H9 (cell line): ENCODE results near the gene GIPC2. TPM values are rescaled to one million over a fixed set of nuclear protein-coding genes. Genes with fewer than 3 reads are reported as not detected.

ENCODE experiments used
- DNase-seq: peaks from one replicate; pipeline ENCODE4 v3.0.0-alpha.2; 2017
- H2AFZ ChIP-seq: one replicate; pipeline ENCODE4 v1.6.1; 2013; ENCODE audit warnings: mild to moderate bottlenecking, low read length, control low read depth, moderate library complexity
- H2AK5ac ChIP-seq: 2 replicates; pipeline ENCODE4 v1.6.1; 2013; ENCODE audit warnings: low read length, control low read depth, mixed read lengths; ENCODE audit not compliant: insufficient read length
- H2BK120ac ChIP-seq: one replicate; pipeline ENCODE4 v1.6.1; 2013; ENCODE audit warnings: low read depth, mild to moderate bottlenecking, low read length, control low read depth, inconsistent platforms; ENCODE audit not compliant: poor library complexity, severe bottlenecking
- H2BK12ac ChIP-seq: 2 replicates; pipeline ENCODE4 v1.6.1; 2013; ENCODE audit warnings: low read length, control low read depth, mixed read lengths, low read depth; ENCODE audit not compliant: insufficient read length
- H2BK15ac ChIP-seq: 2 replicates; pipeline ENCODE4 v1.6.1; 2013; ENCODE audit warnings: low read depth, low read length, control low read depth
- H2BK20ac ChIP-seq: one replicate; pipeline ENCODE4 v1.6.1; 2013; ENCODE audit warnings: low read depth, mild to moderate bottlenecking, low read length, control low read depth, inconsistent platforms; ENCODE audit not compliant: poor library complexity, severe bottlenecking
- H2BK5ac ChIP-seq: 2 replicates; pipeline ENCODE4 v1.6.1; 2013; ENCODE audit warnings: low read length, control low read depth, mixed read lengths; ENCODE audit not compliant: insufficient read length
- H3K14ac ChIP-seq: 2 replicates; pipeline ENCODE4 v1.6.1; 2013; ENCODE audit warnings: low read length, control low read depth; ENCODE audit not compliant: insufficient read depth
- H3K18ac ChIP-seq: 2 replicates; pipeline ENCODE4 v1.6.1; 2013; ENCODE audit warnings: low read depth, mild to moderate bottlenecking, mixed read lengths, low read length, control low read depth; ENCODE audit not compliant: insufficient read length
- H3K23ac ChIP-seq: 2 replicates; pipeline ENCODE4 v1.6.1; 2013; ENCODE audit warnings: low read length, control low read depth, mixed read lengths, low read depth; ENCODE audit not compliant: insufficient read length
- H3K23me2 ChIP-seq: 2 replicates; pipeline ENCODE4 v1.6.1; 2013; ENCODE audit warnings: low read depth, mild to moderate bottlenecking, mixed read lengths, low read length, control low read depth; ENCODE audit not compliant: insufficient read length, poor library complexity, severe bottlenecking
- H3K27ac ChIP-seq: 2 replicates; pipeline ENCODE4 v1.5.1; 2013; ENCODE audit warnings: low read length, control low read depth, mixed read lengths, low read depth; ENCODE audit not compliant: insufficient read length
- H3K27me3 ChIP-seq: 2 replicates; pipeline ENCODE4 v1.6.1; 2013; ENCODE audit warnings: low read length, control low read depth, inconsistent platforms; ENCODE audit not compliant: insufficient read depth
- H3K4ac ChIP-seq: 2 replicates; pipeline ENCODE4 v1.6.1; 2013; ENCODE audit warnings: low read depth, mild to moderate bottlenecking, control low read depth, inconsistent platforms, low read length, moderate library complexity
- H3K4me1 ChIP-seq: 2 replicates; pipeline ENCODE4 v1.6.1; 2013; ENCODE audit warnings: low read length, control low read depth, inconsistent platforms; ENCODE audit not compliant: insufficient read depth
- H3K4me2 ChIP-seq: 2 replicates; pipeline ENCODE4 v1.6.1; 2013; ENCODE audit warnings: low read length, control low read depth, mixed read lengths; ENCODE audit not compliant: insufficient read length, insufficient read depth
- H3K56ac ChIP-seq: 2 replicates; pipeline ENCODE4 v1.6.1; 2013; ENCODE audit warnings: low read depth, mild to moderate bottlenecking, mixed read lengths, low read length, control low read depth; ENCODE audit not compliant: insufficient read length
- H3K79me1 ChIP-seq: 2 replicates; pipeline ENCODE4 v1.6.1; 2013; ENCODE audit warnings: low read depth, mild to moderate bottlenecking, moderate library complexity, low read length, control low read depth, inconsistent platforms; ENCODE audit not compliant: insufficient read depth, poor library complexity, severe bottlenecking
- H3K79me2 ChIP-seq: 2 replicates; pipeline ENCODE4 v1.6.1; 2013; ENCODE audit warnings: low read length, control low read depth, inconsistent platforms; ENCODE audit not compliant: insufficient read depth
- H3K9ac ChIP-seq: 2 replicates; pipeline ENCODE4 v1.6.1; 2013; ENCODE audit warnings: low read length, control low read depth, mixed read lengths; ENCODE audit not compliant: insufficient read length; ENCODE audit errors: extremely low read depth
- H3K9me3 ChIP-seq: one replicate; pipeline ENCODE4 v1.6.1; 2013; ENCODE audit warnings: low read depth, low read length, inconsistent platforms; ENCODE audit not compliant: control insufficient read depth
- H3T11ph ChIP-seq: one replicate; pipeline ENCODE4 v1.6.1; 2013; ENCODE audit warnings: mild to moderate bottlenecking, low read length, control low read depth, inconsistent platforms
- H4K20me1 ChIP-seq: one replicate; pipeline ENCODE4 v1.6.1; 2013; ENCODE audit not compliant: control insufficient read depth, insufficient read length, insufficient read depth
- H4K5ac ChIP-seq: 2 replicates; pipeline ENCODE4 v1.6.1; 2013; ENCODE audit warnings: low read depth, mild to moderate bottlenecking, mixed read lengths, low read length, control low read depth; ENCODE audit not compliant: insufficient read length
- H4K8ac ChIP-seq: replicated peaks from 2 replicates; pipeline ENCODE4 v1.6.1; 2013; ENCODE audit warnings: low read length, control low read depth, mixed read lengths, low read depth; ENCODE audit not compliant: insufficient read length
- H4K91ac ChIP-seq: 2 replicates; pipeline ENCODE4 v1.6.1; 2013; ENCODE audit warnings: low read depth, mild to moderate bottlenecking, moderate library complexity, mixed read lengths, low read length, control low read depth; ENCODE audit not compliant: insufficient read length
- H3K27ac Mint-ChIP-seq, 3 experiments: 2 replicates in 2 of 3; 3 replicates in 1 of 3; pipeline ENCODE4 v1.8.0; 2020 to 2021; ENCODE audit warnings: mixed read lengths in 3 of 3, mild to moderate bottlenecking in 1 of 3, moderate library complexity in 1 of 3
- H3K27me3 Mint-ChIP-seq: 2 replicates; pipeline ENCODE4 v1.8.0; 2021; ENCODE audit warnings: low read depth, mild to moderate bottlenecking, moderate library complexity, mixed read lengths
- H3K36me3 Mint-ChIP-seq, 3 experiments: 2 replicates in 2 of 3; 3 replicates in 1 of 3; pipeline ENCODE4 v1.8.0; 2020 to 2021; ENCODE audit warnings: low read depth in 3 of 3, mixed read lengths in 3 of 3; ENCODE audit not compliant: insufficient read depth in 1 of 3
- H3K4me1 Mint-ChIP-seq, 2 experiments: 2 replicates each; pipeline ENCODE4 v1.8.0; 2020; ENCODE audit warnings: mixed read lengths in 2 of 2
- H3K4me3 Mint-ChIP-seq, 2 experiments: 2 replicates in 1 of 2; 3 replicates in 1 of 2; pipeline ENCODE4 v1.8.0; 2020 to 2021; ENCODE audit warnings: mild to moderate bottlenecking in 2 of 2, mixed read lengths in 2 of 2, moderate library complexity in 1 of 2
- H3K9me3 Mint-ChIP-seq, 2 experiments: 2 replicates in 1 of 2; 3 replicates in 1 of 2; pipeline ENCODE4 v1.8.0; 2020; ENCODE audit warnings: mild to moderate bottlenecking in 2 of 2, mixed read lengths in 2 of 2, moderate library complexity in 1 of 2
- WGBS: extraction: QIAGEN DNeasy Blood & Tissue Kit; methylation state at CpG from one replicate; pipeline ENCODE4 v1.1.7; 2013; ENCODE audit warnings: missing lambda C conversion rate, low lambda C conversion rate, mixed read lengths; ENCODE audit not compliant: insufficient read length; ENCODE audit errors: extremely low coverage; 5-methylcytosine and 5-hydroxymethylcytosine counted together
- total RNA-seq: library from RNA; stranded (reverse); gene quantifications from 2 replicates; pipeline ENCODE4 v1.2.1, GENCODE V29; 2021
- TF ChIP-seq, protein P1 (sequence below): fragments of 200-600 bp; sonication (generic); conservative IDR thresholded peaks from 3 replicates; pipeline ENCODE4 v1.8.0; 2021; ENCODE audit warnings: antibody characterized with exemption, mild to moderate bottlenecking

GIPC2 gene
- total RNA-seq, 1 experiment from 2014 or later: 0.85 TPM

DNA sequence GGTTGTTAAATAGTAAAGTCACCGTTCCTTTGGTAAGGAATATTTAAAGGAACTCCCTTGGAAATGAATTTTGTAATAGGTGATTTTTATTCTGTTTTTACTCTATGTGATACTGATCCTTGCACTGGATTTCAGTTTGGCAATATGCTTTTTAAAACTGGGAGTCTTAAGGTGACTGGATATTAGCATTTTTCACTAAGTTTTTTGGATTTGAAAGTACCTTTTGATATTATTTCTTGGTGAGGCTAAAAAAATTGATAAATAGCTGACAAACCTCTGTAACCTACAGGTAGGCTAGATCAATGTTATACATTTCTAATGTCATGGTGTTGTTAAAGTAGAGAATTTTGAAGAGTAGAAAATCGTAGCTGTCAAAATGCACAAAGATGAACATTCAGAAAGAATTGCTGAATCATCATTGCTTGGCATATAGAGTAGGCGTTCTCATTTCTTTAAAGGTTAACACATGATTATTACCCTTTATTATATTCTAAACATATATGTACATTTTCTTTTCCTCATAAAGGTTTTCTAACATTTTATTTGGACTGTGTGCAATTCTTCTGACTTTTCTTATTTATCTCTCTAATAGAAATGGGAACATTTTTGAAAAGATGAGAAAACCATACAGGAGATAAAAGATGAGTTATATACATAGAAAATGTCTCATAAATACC is 42.6 kb upstream of the GIPC2 start:
- Histone ChIP-seq H4K20me1 (no peaks in the 10 kb centered on the region), H3K27ac (no peak overlapping the region), H3K79me1 (no peaks in the 10 kb centered on the region), H3K79me2 (no peaks in the 10 kb centered on the region), H2BK20ac (no peak overlapping the region), H4K5ac (no peak overlapping the region), H3K4me1 (no peaks in the 10 kb centered on the region), H3K9me3 (no peaks in the 10 kb centered on the region), H2BK120ac (no peak overlapping the region), H4K91ac (no peak overlapping the region), H3T11ph (no peak overlapping the region), H3K14ac (no peak overlapping the region), H3K9ac (no peak overlapping the region), H3K23me2 (peaks cover 2% of the 10 kb centered on the region), H2BK15ac (no peak overlapping the region), H2BK5ac (no peak overlapping the region), H3K27me3 (no peaks in the 10 kb centered on the region), H3K56ac (no peak overlapping the region), H2BK12ac (no peak overlapping the region), H3K23ac (no peak overlapping the region), H3K4ac (no peak overlapping the region), H2AK5ac (no peak overlapping the region), H3K18ac (no peak overlapping the region), H3K4me2 (no peak overlapping the region), H2AFZ (no peak overlapping the region), H4K8ac (no peak overlapping the region)
- Mint-ChIP-seq H3K27ac (peak overlapping the region in 1 of 3 experiments; percentile 90; a peak in 3 of 7 replicates), H3K36me3 (no peaks in the 10 kb centered on the region), H3K4me1 (peaks cover 27% of the 10 kb centered on the region in 2 experiments), H3K4me3 (peak overlapping the region in 1 of 2 experiments; percentile 38; a peak in 1 of 5 replicates), H3K27me3 (no peaks in the 10 kb centered on the region; the same call in 1 of the 2 replicates), H3K9me3 (peaks cover 0 to 2% of the 10 kb centered on the region in 2 experiments; a peak in 1 of 5 replicates)
- no peak for DNase-seq
- no CpG with 5 or more reads among the region's 3 CpGs for WGBS
- TF ChIP-seq, protein P1, sequence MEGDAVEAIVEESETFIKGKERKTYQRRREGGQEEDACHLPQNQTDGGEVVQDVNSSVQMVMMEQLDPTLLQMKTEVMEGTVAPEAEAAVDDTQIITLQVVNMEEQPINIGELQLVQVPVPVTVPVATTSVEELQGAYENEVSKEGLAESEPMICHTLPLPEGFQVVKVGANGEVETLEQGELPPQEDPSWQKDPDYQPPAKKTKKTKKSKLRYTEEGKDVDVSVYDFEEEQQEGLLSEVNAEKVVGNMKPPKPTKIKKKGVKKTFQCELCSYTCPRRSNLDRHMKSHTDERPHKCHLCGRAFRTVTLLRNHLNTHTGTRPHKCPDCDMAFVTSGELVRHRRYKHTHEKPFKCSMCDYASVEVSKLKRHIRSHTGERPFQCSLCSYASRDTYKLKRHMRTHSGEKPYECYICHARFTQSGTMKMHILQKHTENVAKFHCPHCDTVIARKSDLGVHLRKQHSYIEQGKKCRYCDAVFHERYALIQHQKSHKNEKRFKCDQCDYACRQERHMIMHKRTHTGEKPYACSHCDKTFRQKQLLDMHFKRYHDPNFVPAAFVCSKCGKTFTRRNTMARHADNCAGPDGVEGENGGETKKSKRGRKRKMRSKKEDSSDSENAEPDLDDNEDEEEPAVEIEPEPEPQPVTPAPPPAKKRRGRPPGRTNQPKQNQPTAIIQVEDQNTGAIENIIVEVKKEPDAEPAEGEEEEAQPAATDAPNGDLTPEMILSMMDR: no peak
